Measurements from ENCODE around the gene GABPB2.

GRCh38 chr1:151144474-151145303 is 74.1 kb downstream of the GABPB2 start:
- TF ChIP-seq CTCF (conservative IDR thresholded peaks at IDR 0.05 in 1 of 2, IDR thresholded peaks at IDR 0.05 in 1 of 2; ENCODE audit: low read depth in 1 of 2, low read length in 2 of 2) (no peak), EZH2 (IDR thresholded peaks at IDR 0.05; ENCODE audit: low read length, missing control alignments) (no peak)

Data from fibroblast of lung (primary cell).